A673 (cell line): Measurements from ENCODE around the gene OR5H14.

Source experiments
- EZH2 ChIP-seq: fragments of 200-600 bp; sonication (generic); IDR thresholded peaks from 2 replicates; pipeline ENCODE4 v1.6.1; 2017; ENCODE audit warnings: borderline replicate concordance, low read depth, mild to moderate bottlenecking, mixed read lengths, antibody characterized with exemption, low read length; ENCODE audit not compliant: poor library complexity, severe bottlenecking
- TF ChIP-seq, protein P1 (sequence below): fragments of 300-800, 200-600 bp; sonication (generic); conservative IDR thresholded peaks from 2 replicates; pipeline ENCODE4 v1.5.1; 2017; ENCODE audit warnings: low read depth, mild to moderate bottlenecking, antibody characterized with exemption, low read length, moderate library complexity, mixed read lengths

DNA sequence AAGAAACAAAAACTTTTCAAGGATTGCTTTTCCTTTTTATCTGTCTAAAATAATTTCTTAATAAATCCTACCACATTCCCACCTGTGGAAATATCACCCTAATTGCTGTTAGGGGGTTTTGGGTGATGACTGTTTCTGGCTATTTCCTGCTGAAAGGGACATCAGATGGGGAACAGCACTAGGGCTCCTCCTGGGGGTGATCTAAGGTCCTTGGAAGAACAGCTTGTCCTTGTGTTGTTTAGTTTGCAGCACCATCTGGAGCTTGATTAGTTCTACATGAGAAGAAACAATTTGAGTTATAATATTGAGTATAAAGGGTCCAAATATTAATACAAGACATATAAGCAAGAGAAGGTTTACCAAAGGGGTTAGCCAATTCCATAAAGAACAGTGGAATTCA lies 37.9 kb downstream of the OR5H14 start:
- TF ChIP-seq, protein P1, sequence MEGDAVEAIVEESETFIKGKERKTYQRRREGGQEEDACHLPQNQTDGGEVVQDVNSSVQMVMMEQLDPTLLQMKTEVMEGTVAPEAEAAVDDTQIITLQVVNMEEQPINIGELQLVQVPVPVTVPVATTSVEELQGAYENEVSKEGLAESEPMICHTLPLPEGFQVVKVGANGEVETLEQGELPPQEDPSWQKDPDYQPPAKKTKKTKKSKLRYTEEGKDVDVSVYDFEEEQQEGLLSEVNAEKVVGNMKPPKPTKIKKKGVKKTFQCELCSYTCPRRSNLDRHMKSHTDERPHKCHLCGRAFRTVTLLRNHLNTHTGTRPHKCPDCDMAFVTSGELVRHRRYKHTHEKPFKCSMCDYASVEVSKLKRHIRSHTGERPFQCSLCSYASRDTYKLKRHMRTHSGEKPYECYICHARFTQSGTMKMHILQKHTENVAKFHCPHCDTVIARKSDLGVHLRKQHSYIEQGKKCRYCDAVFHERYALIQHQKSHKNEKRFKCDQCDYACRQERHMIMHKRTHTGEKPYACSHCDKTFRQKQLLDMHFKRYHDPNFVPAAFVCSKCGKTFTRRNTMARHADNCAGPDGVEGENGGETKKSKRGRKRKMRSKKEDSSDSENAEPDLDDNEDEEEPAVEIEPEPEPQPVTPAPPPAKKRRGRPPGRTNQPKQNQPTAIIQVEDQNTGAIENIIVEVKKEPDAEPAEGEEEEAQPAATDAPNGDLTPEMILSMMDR: no peak
- TF ChIP-seq EZH2: no peak
